ENCODE results near the gene PILRA. TPM values are rescaled to one million over a fixed set of nuclear protein-coding genes. Genes with fewer than 3 reads are reported as not detected.

The PILRA gene
- total and polyA plus RNA-seq, 8 donors, result 5.0 to 52.3 (median 6.4) TPM

GRCh38 chr7:100401811-100402210, 28.5 kb downstream of the PILRA start:
- DNase-seq, result no peak
- TF ChIP-seq CTCF (IDR thresholded peaks at IDR 0.05), result no peak
- H3K4me3 ChIP-seq, result no peak overlapping the region
- no peaks in the 10 kb centered on the region for H3K9me3 ChIP-seq
- peaks cover 0 to 14% of the 10 kb centered on the region in 2 donors for H3K4me1 ChIP-seq
- no peak for ATAC-seq
- peaks cover 0 to 24% of the 10 kb centered on the region in 2 donors for H3K36me3 ChIP-seq
- no peak overlapping the region for H3K27ac ChIP-seq
- no peaks in the 10 kb centered on the region for H3K27me3 ChIP-seq
- intact Hi-C loops (cut with DNase I), result no loop called here

- no peak overlapping the region for H3K27ac ChIP-seq
- no peak overlapping the region for H3K4me3 ChIP-seq
- DNase-seq (no peak), ATAC-seq (no peak)
- no peaks in the 10 kb centered on the region for H3K27me3 ChIP-seq
- intact Hi-C loops (cut with DNase I), result no loop called here
- H3K36me3 ChIP-seq, result peaks cover 0 to 24% of the 10 kb centered on the region in 2 donors
- peaks cover 0 to 10% of the 10 kb centered on the region in 2 donors for H3K4me1 ChIP-seq
- TF ChIP-seq CTCF (IDR thresholded peaks at IDR 0.05), result no peak
- no peaks in the 10 kb centered on the region for H3K9me3 ChIP-seq
Observed at GRCh38 chr7:100402241-100402640, 29.0 kb downstream of the PILRA start.

GRCh38 chr7:100406767-100407166, 33.5 kb downstream of the PILRA start:
- H3K36me3 ChIP-seq, result peaks cover 0 to 11% of the 10 kb centered on the region in 2 donors
- TF ChIP-seq CTCF (IDR thresholded peaks at IDR 0.05), result no peak
- DNase-seq, result no peak
- H3K4me3 ChIP-seq, result no peak overlapping the region
- no peak overlapping the region for H3K27ac ChIP-seq
- H3K4me1 ChIP-seq, result no peaks in the 10 kb centered on the region
- intact Hi-C loops (cut with DNase I), result no loop called here
- H3K27me3 ChIP-seq, result no peaks in the 10 kb centered on the region
- no peaks in the 10 kb centered on the region for H3K9me3 ChIP-seq
- ATAC-seq, result no peak

- peak; percentile 87 for ATAC-seq
- H3K27ac ChIP-seq, result no peak overlapping the region
- H3K27me3 ChIP-seq, result no peaks in the 10 kb centered on the region
- peak; percentile 44 to 62 for TF ChIP-seq CTCF (IDR thresholded peaks at IDR 0.05)
- no peaks in the 10 kb centered on the region for H3K4me1 ChIP-seq
- H3K36me3 ChIP-seq, result peaks cover 0 to 6% of the 10 kb centered on the region in 2 donors
- DNase-seq, result peak in 2 of 4 donors; percentile 20 to 45
- no peak overlapping the region for H3K4me3 ChIP-seq
- no peaks in the 10 kb centered on the region for H3K9me3 ChIP-seq
- intact Hi-C loops (cut with DNase I), result no loop called here
Observed at GRCh38 chr7:100407285-100408180, 34.2 kb downstream of the PILRA start.

GRCh38 chr7:100411101-100411500, 37.8 kb downstream of the PILRA start:
- Histone ChIP-seq H3K4me1 (no peaks in the 10 kb centered on the region), H3K36me3 (peaks cover 0 to 6% of the 10 kb centered on the region in 2 donors), H3K9me3 (no peaks in the 10 kb centered on the region), H3K4me3 (no peak overlapping the region), H3K27me3 (no peaks in the 10 kb centered on the region), H3K27ac (no peak overlapping the region)
- no peak for TF ChIP-seq CTCF (IDR thresholded peaks at IDR 0.05)
- DNase-seq (no peak), ATAC-seq (no peak)
- intact Hi-C loops (cut with DNase I), result no loop called here
